ENCODE results near the gene SMIM29.
A peak's percentile ranks its signal among the peaks of the same experiment; 100 is the strongest.

SMIM29 gene

GRCh38 chr6:34196833-34197195 lies 52.0 kb downstream of the SMIM29 start:
- peaks cover 0 to 13% (median 11%) of the 10 kb centered on the region in 10 experiments; a peak in 14 of 20 replicates for H3K4me1 ChIP-seq
- H3K36me3 ChIP-seq: no peaks in the 10 kb centered on the region
- no peaks in the 10 kb centered on the region for H4K20me1 ChIP-seq
- no peak for TF ChIP-seq Cebpa-rat (IDR thresholded peaks at IDR 0.05)
- H3K27me3 ChIP-seq: no peaks in the 10 kb centered on the region
- peaks cover 5 to 10% (median 7%) of the 10 kb centered on the region in 11 experiments; a peak in 21 of 22 replicates for H3K9me3 ChIP-seq (replicated peaks in 1 of 11)
- peak overlapping the region; percentile 73 to 98 (median 90) for H3K4me2 ChIP-seq
- H3K4me3 ChIP-seq: peak overlapping the region; percentile 44 to 70 (median 53); a peak in 17 of 20 replicates
- peak overlapping the region in 3 of 11 experiments; percentile 31 to 46 (median 35); a peak in 3 of 22 replicates for H3K27ac ChIP-seq
- peak overlapping the region; percentile 40 to 78 (median 55); a peak in 19 of 22 replicates for H3K9ac ChIP-seq

Measured in BLaER1 treated with 17β-estradiol and CSF1 and Interleukin-3, amounts not matched to agents 10 nM and 100 nM (cell line).